H1 (cell line): ENCODE results near the gene NMT1. TPM values are rescaled to one million over a fixed set of nuclear protein-coding genes. Genes with fewer than 3 reads are reported as not detected.

Source experiments
- CBX5 ChIP-seq: fragments of 300-800, 300-1000 bp; sonication (generic); IDR thresholded peaks from 2 replicates; pipeline ENCODE4 v1.7.1; 2016; ENCODE audit warnings: antibody characterized with exemption, low read length, low read depth
- CTCF ChIP-seq, 3 experiments: IDR thresholded peaks; 1 replicate in 2 of 3; 2 replicates in 1 of 3; pipeline versions ENCODE4 v1.5.1 to v1.6.1; 2011; ENCODE audit warnings: low read length in 3 of 3, mild to moderate bottlenecking in 3 of 3, inconsistent platforms in 2 of 3, low read depth in 1 of 3, moderate library complexity in 1 of 3; ENCODE audit not compliant: insufficient read depth in 1 of 3; ENCODE audit errors: control extremely low read depth in 1 of 3
- HDAC2 ChIP-seq, 2 experiments: fragments of 300-600 bp in 1 of 2; sonication (generic) in 1 of 2; IDR thresholded peaks; 2 replicates each; pipeline ENCODE4 v1.6.1; 2011 to 2012; ENCODE audit warnings: low read depth in 2 of 2, low read length in 2 of 2, mild to moderate bottlenecking in 2 of 2, moderate library complexity in 2 of 2, borderline replicate concordance in 1 of 2, inconsistent platforms in 1 of 2
- HDAC6 ChIP-seq: IDR thresholded peaks from one replicate; pipeline ENCODE4 v1.7.1; 2012; ENCODE audit warnings: low read depth, mild to moderate bottlenecking, inconsistent platforms, low read length, moderate library complexity
- KDM1A ChIP-seq: fragments of 200-600, 300-600 bp; sonication (generic); IDR thresholded peaks from 2 replicates; pipeline ENCODE4 v1.7.1; 2016; ENCODE audit warnings: mild to moderate bottlenecking, low read length, borderline replicate concordance
- RNF2 ChIP-seq: fragments of 200-900, 300-1000 bp; sonication (generic); IDR thresholded peaks from 2 replicates; pipeline ENCODE4 v1.7.1; 2016; ENCODE audit warnings: borderline replicate concordance, low read depth, mild to moderate bottlenecking, antibody characterized with exemption, low read length; ENCODE audit not compliant: poor library complexity, severe bottlenecking; ENCODE audit errors: missing control alignments
- TAF1 ChIP-seq: IDR thresholded peaks from 2 replicates; pipeline ENCODE4 v1.6.1; 2011; ENCODE audit warnings: mild to moderate bottlenecking, low read depth, low read length
- YY1 ChIP-seq: IDR thresholded peaks from 2 replicates; pipeline ENCODE4 v1.6.1; 2011; ENCODE audit warnings: low read depth, mild to moderate bottlenecking, low read length
- polyA plus RNA-seq, 7 experiments: library from polyadenylated mRNA; depleted of rRNA in 3 of 7; stranded (reverse) in 5 of 7; unstranded in 2 of 7; fragments of >200 nt in 5 of 7; fragments of 200-250 nt in 2 of 7; gene quantifications; 1 replicate in 5 of 7; 2 replicates in 1 of 7; 4 replicates in 1 of 7; pipeline versions ENCODE4 v1.2.1 to v1.2.3, GENCODE V29; 2011 to 2013; ENCODE audit warnings: missing spikeins in 2 of 7, mixed read lengths in 2 of 7
- total RNA-seq: library from RNA; stranded (reverse); fragmentation: NEBNext Ultra II Directional; extraction: Animal tissue kit (Norgen Biotek cat#: 25700); gene quantifications from 2 replicates; pipeline ENCODE4 v1.2.1, GENCODE V29; 2021

The NMT1 gene
- total and polyA plus RNA-seq, 2 of the 8 experiments (the other 6 are each of a cell fraction or from before 2014, with no cell fraction given): 42.9 to 149 TPM

GRCh38 chr17:45143767-45144198 lies 82.7 kb downstream of the NMT1 start (continued):
- TF ChIP-seq HDAC6 (no peak), KDM1A (peak; percentile 98), HDAC2 (IDR thresholded peaks at IDR 0.05; ENCODE audit: borderline replicate concordance in 1 of 2, low read depth in 2 of 2, low read length in 2 of 2) (0 out of 4 replicates have a peak, but pooled peaks of 1 of the 2 experiments have one; percentile 22), TAF1 (0 out of 2 replicates have a peak, but pooled peaks have one; percentile 5), YY1 (no peak), RNF2 (no peak), CTCF (IDR thresholded peaks at IDR 0.05; ENCODE audit: control extremely low read depth in 1 of 3, insufficient read depth in 1 of 3, low read depth in 1 of 3, low read length in 3 of 3) (no peak), CBX5 (no peak)
